KBM-7 (cell line): Measurements from ENCODE around the gene LRIG1.
A peak's percentile ranks its signal among the peaks of the same experiment; 100 is the strongest.

Experiments
- DNase-seq: peaks from one replicate; pipeline ENCODE4 v3.0.0-alpha.2; 2015
- in situ Hi-C: fragments of 300-500 bp; cut with MboI; formaldehyde crosslinking; loops from 2 replicates; pipeline ENCODE4 v1.14.3; 2020; ENCODE audit warnings: low sequenced_read_pairs, low pct_unique_long_range_greater_than_20kb, mixed read lengths

LRIG1 gene

GRCh38 chr3:66476852-66477381, 23.9 kb downstream of the LRIG1 start:
- no peak for DNase-seq
- in situ Hi-C loops = no loop called here

- no peak for DNase-seq
- in situ Hi-C loops = no loop called here
Observed at GRCh38 chr3:66475386-66476020, 25.3 kb downstream of the LRIG1 start.

GRCh38 chr3:66473692-66474091, 27.1 kb downstream of the LRIG1 start:
- in situ Hi-C loops = no loop called here
- DNase-seq = no peak

GRCh38 chr3:66473181-66473580, 27.6 kb downstream of the LRIG1 start:
- DNase-seq = no peak
- in situ Hi-C loops = no loop called here

DNA sequence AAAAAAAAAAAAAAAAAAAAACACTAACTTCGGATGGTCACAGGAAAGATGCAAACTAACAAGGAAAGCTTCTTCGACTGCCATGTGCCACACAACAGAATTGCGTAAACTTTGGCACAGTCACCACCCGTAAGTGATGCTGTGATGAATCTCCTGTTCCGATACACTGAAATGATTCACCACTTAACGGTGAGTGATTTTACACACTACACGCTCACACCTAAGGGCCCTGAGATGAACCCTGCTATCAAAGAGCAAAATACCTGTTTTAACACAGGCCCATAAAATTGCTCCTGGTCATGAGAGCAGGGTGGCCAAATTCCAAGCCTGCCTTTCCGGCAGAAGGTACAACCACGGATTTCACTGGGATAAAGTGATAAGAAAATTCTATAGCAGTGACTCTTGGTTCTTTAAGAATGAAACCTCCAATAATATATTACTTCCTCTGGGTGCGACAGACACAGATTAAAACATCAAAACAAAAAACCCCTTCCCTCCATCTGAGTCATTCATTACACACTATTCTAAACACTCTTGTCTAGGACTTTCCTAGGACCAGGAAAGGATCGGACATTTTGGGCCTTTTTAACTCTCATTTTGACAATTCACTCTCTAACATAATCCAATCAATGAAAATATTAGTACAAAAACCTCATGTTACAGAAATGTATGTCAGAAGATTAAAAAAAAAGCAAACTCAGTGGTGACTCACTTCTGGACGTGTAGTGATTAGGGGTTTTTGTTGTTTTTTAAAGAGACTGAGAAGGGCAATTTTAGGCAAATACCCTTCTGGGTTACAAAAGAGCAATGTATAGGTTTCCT, 28.3 kb downstream of the LRIG1 start:
- DNase-seq = no peak
- in situ Hi-C loops = no loop called here

GRCh38 chr3:66470956-66471686, 29.7 kb downstream of the LRIG1 start:
- in situ Hi-C loops = no loop called here
- no peak for DNase-seq

GRCh38 chr3:66470285-66470684, 30.5 kb downstream of the LRIG1 start:
- in situ Hi-C loops = no loop called here
- no peak for DNase-seq

DNA sequence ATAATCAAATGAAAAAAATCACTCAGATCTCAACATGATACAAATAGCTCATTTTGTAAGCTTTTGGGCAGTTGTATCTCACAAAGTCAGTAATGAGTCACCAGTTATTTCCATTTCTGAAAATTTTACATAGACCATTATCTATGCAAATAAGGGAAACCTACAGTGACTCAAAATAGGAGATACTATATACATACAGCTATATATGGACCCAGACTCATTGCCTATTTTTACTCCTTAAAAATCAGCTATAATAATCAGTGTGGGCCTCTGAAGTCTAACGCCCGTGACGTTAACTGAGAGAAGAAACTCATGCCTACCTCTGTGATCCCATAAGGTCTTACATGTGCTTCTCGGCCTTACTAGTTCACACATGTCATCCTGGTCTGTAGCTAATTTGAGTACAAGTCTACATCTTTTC, 31.6 kb downstream of the LRIG1 start:
- in situ Hi-C loops = no loop called here
- no peak for DNase-seq

DNA sequence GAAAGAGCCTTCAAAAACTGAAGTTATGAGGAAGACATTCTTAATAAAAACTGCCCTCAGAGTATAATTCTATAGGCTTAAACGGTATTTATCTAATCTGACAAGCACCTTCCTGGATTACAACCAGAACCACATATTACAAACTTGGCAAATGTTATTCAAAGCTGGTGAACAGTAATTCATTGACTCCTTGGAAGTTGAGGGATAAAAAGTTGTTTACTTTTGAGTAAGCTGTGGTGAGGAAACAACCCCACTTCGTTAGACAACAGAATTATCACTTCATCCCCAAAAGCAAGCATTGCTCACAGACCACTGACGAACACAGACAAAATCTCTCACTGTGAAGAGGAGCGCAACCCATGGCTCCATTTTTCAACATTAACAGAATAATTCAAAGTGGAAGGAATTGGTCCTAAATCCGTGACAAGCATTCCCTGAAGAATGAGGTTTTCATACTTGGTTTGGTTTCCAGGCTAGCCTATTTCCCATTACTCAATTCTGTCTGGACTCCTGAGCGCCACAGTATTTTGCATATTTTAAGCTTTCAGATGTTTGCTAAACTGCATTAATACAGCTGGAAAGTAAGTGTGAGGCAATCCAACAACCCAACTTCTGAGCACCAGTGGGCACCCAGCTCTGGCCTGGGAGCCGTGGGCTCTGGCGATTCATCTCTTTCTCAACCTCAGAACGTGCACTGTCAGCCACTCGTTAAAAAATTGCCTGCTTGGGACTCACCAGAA, 32.7 kb downstream of the LRIG1 start:
- no peak for DNase-seq
- in situ Hi-C loops = no loop called here

DNA sequence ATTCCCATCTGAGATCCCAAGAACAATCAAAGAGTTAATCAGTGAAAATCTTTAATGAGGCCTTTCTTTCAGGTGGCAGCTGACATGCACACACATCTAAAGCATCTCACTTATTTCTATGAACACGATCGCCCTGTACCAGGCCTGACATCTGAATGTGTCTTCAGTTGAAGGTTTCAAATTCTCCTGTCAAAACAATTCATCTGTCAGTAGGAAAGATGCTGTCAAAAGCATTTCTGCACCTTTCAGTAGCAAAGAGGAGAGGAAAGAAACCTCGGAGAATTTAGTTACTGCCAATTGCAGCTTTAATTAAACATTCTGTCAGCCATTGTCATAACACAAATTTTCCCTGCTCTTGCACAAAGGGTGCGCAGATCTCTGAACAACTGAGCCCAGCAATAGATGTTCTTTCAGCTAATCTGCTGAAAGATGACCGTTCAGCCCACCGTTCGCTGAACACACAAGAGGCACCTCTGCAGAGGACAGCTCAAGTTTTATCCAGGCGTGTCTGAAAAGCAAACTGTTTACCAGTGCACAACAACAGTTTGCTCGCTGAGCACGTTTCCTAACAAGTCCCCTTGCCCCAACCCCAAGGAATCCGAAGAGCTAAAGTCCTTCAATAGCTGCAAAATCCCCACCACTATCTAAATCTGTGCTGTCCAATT, 34.1 kb downstream of the LRIG1 start:
- no peak for DNase-seq
- in situ Hi-C loops = no loop called here

- DNase-seq = no peak
- in situ Hi-C loops = no loop called here
Observed at GRCh38 chr3:66465587-66465986, 35.2 kb downstream of the LRIG1 start.

GRCh38 chr3:66465034-66465433, 35.8 kb downstream of the LRIG1 start:
- in situ Hi-C loops = no loop called here

GRCh38 chr3:66464512-66464894, 36.3 kb downstream of the LRIG1 start:
- in situ Hi-C loops = no loop called here
- DNase-seq = peak; percentile 47

More at GRCh38 chr3:66465034-66465433, 35.8 kb downstream of the LRIG1 start:
- no peak for DNase-seq

DNA sequence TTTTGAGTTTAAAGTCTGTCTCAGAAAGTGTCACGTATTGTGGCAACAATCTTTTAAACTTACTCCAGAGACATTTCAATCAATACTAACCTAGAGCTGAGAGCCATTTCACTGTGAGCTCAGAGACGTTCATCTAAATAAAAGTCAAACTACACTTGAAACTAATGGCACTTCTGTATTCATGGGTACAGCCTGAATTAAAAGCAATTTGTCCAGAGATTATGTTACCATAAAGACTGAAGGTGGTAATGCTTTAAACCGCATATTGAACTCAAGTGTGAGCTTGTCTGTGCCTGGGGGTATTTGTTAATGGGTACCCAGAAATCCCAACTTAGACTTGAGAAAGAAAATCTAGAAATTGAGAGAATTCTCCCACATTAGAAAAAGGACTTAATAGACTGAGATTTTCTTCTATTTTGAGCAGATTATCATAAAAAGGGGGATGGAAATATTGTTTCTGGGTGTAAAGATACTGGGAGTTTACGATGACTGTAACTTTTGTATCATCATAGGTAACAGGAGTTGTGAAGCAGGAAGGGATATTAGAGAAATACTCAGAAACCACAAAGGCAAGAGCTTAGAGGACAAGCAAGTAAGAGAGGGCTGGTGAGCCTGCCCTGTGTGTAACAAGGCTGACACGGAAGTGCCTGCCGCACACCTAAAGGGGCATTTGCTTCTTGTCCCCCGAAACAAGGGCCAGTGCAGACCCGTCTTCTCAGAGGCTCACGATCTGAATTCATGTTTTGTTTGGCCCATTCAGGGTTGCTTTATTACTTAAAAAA, 36.9 kb downstream of the LRIG1 start:
- no peak for DNase-seq
- in situ Hi-C loops = no loop called here

DNA sequence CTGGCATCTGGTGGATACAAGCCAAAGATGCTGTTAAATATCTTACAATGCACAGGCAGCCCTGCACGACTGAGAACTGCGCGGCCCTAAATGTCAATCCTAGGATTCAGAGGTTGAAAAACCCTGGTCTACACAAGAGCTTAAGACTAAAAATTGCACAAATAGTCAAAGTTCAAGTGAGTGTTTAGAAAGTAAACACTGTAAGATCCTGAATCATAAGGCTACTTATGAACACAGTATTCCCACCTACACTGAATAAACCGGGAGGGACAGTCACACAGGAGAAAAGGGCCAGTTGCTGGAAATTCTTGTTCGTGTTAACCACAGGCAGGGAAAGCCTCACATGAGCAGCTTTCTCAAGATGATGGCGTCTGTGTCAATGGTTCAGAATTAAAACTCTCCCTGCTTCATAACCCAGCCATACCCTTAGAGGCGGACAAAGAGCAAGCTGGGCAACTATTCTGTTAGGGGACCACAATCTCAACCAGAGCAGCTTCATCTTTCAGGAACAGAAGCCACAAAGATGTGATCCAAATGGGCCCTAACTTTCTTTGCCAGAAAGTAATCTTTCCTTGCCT, 37.7 kb downstream of the LRIG1 start:
- DNase-seq = no peak
- in situ Hi-C loops = no loop called here

- DNase-seq = no peak
- in situ Hi-C loops = no loop called here
Observed at GRCh38 chr3:66457252-66457651, 43.6 kb downstream of the LRIG1 start.

DNA sequence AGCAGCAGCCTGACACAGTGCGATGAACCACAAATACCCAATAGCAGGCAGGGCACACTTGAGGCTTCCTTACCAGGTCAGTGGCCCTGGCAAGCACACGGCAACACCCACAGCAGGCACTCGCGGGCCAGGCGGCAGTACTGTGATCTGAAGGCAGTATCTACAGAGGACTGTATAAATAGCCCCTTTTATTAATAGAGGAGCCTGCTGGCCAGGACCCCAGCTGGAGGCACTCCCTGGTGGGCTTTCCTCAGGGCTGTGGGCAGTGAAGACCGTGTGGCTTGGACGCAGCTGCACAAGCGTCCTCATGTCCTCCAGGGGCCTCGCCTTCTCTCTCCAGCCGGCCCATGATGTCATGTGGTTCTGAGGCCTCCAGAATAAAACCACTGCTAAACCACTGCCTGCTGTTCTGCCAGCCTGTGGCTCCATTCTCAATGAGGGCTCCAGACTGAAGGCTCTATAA, 44.1 kb downstream of the LRIG1 start:
- no peak for DNase-seq
- in situ Hi-C loops = no loop called here

DNA sequence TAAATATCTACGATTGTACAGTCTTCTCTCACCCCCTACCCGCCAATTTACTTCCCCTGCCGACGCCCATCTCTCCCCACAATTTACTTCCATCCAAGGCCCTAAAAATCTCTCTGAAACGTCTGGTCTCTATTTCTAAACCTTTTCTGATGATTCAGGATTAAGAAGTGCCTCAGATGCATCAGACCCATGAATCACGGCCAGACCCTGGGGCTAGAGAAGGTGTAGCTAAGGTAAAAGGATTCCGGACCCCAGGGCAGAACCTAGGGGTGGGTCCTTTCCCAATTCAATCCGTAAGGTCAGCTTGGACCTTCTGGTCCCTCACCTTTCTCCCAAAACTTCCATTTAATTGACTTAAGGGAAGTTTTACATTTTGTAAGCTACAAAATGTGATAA, 46.4 kb downstream of the LRIG1 start:
- DNase-seq = no peak
- in situ Hi-C loops = no loop called here
